Measurements from ENCODE around the gene RGS1. TPM values are rescaled to one million over a fixed set of nuclear protein-coding genes. Genes with fewer than 3 reads are reported as not detected.
A peak's percentile ranks its signal among the peaks of the same experiment; 100 is the strongest.
"Not testable (repeated sequence)": the region's sequence is repeated elsewhere in the genome, so short reads cannot be mapped to it uniquely, and the experiment has no call there.

RGS1 gene
- total and polyA plus RNA-seq, 2 of the 4 experiments (the other 2 are of a cell fraction), result not detected

DNA sequence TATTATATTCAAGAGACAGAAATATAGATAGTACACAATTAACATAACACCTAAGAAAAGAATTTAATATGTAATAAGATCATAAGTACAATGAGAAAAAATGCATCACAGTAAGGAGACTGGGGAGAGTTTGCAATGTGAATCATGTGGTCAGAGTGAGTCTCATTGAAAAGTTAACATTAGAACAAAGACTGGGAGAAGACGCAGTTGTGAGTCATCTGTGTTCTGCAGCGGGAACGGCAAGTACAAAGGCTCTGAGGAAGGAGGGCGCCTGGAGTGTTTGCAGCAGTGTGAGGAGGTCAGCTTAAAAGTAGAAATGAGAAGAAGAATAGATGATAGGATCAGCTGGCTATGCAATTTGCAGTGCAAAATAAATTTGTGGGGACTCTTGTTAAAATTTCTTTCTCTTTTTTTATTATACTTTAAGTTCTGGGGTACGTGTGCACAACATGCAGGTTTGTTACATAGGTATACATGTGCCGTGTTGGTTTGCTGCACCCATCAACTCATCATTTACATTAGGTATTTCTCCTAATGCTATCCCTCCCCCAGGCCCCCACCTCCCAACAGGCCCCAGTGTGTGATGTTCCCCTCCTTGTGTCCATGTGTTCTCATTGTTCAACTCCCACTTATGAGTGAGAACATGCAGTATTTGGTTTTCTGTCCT is 44.4 kb upstream of the RGS1 start:
- H3K27ac ChIP-seq (ENCODE audit: insufficient read depth, low read length); H3K56ac ChIP-seq (ENCODE audit: extremely low read depth, insufficient read depth, low read length); H3K4me2 ChIP-seq (ENCODE audit: low read depth, low read length); dilution Hi-C loops (cut with HindIII; ENCODE audit: low sequenced_read_pairs, unreplicated experiment); H2AFZ ChIP-seq (replicated peaks; ENCODE audit: low read length, poor library complexity); H2AK9ac ChIP-seq (replicated peaks; ENCODE audit: low read depth, low read length, poor library complexity); H4K20me1 ChIP-seq (ENCODE audit: insufficient read depth, low read length); H3K9me1 ChIP-seq (ENCODE audit: insufficient read depth, low read length); H3K27me3 ChIP-seq (ENCODE audit: control insufficient read depth, insufficient read depth, low read length); H4K8ac ChIP-seq (ENCODE audit: low read depth in 2 of 2, low read length in 2 of 2); H3K23ac ChIP-seq (ENCODE audit: low read depth, low read length); H4K91ac ChIP-seq (ENCODE audit: insufficient read depth, low read depth, low read length); H2BK120ac ChIP-seq (ENCODE audit: low read depth, low read length); BruUV-seq (replicated peaks); H2AK5ac ChIP-seq (ENCODE audit: low read depth, low read length); H3K9me3 ChIP-seq (ENCODE audit: control insufficient read depth, insufficient read depth, low read length); H2BK20ac ChIP-seq (ENCODE audit: low read depth, low read length); H3K18ac ChIP-seq (ENCODE audit: low read depth, low read length); H3K4ac ChIP-seq (ENCODE audit: low read depth, low read length); H3K4me3 ChIP-seq (ENCODE audit: insufficient read depth, low read depth, low read length); H3K14ac ChIP-seq (replicated peaks; ENCODE audit: low read depth, low read length); H4K5ac ChIP-seq (ENCODE audit: low read depth, low read length); H3K36me3 ChIP-seq (ENCODE audit: control insufficient read depth, insufficient read depth, low read length); H3K79me1 ChIP-seq (ENCODE audit: low read depth in 1 of 2, low read length in 2 of 2); H2BK15ac ChIP-seq (ENCODE audit: low read depth, low read length); CTCF ChIA-PET; H3K9ac ChIP-seq (ENCODE audit: low read depth, low read length): not testable (repeated sequence)
- peak overlapping the region; percentile 60 for H2BK5ac ChIP-seq (ENCODE audit: low read depth, low read length, poor library complexity, severe bottlenecking)
- TF ChIP-seq CEBPB (IDR thresholded peaks at IDR 0.05; ENCODE audit: low read depth, low read length) (0 out of 2 replicates have a peak, but pooled peaks have one; percentile 2), FOS (IDR thresholded peaks at IDR 0.05; ENCODE audit: low read depth, low read length) (peak; percentile 92), BHLHE40 (IDR thresholded peaks at IDR 0.05; ENCODE audit: low read depth, low read length) (peak; percentile 48)
- TF ChIP-seq, protein P1, sequence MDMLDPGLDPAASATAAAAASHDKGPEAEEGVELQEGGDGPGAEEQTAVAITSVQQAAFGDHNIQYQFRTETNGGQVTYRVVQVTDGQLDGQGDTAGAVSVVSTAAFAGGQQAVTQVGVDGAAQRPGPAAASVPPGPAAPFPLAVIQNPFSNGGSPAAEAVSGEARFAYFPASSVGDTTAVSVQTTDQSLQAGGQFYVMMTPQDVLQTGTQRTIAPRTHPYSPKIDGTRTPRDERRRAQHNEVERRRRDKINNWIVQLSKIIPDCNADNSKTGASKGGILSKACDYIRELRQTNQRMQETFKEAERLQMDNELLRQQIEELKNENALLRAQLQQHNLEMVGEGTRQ (IDR thresholded peaks at IDR 0.05; ENCODE audit: low read depth, low read length), result peak; percentile 40; the same call in 1 of the 2 replicates
- peaks cover 11% of the 10 kb centered on the region for H3K4me1 ChIP-seq (ENCODE audit: control insufficient read depth, insufficient read depth, low read length)
- POLR2A ChIA-PET (ENCODE audit: unreplicated experiment), result interaction anchor here (0.5 kb wide), 1 partner anchor 8 kb away, joined by 4 read pairs; no protein-coding TSS in a partner anchor
- DNase-seq, result peak; percentile 96
- ATAC-seq (ENCODE audit: low read depth), result peak; percentile 90
- intact Hi-C loops (cut with micrococcal nuclease), result loop anchor here (5.0 kb wide), 1 partner anchor 46 kb away; the partner anchor contains the start of gene RGS1
- in situ Hi-C loops (cut with MboI; ENCODE audit: low sequenced_read_pairs), result loop anchor here (10.0 kb wide), 1 partner anchor 46 kb away; no protein-coding TSS in a partner anchor
- WGBS, 2 experiments (ENCODE audit: extremely low coverage in 2 of 2, insufficient read length in 1 of 2), result 5% methylated on average over 4 of the region's 6 CpGs; no CpG with 5 or more reads in 1 of the 2 experiments
